ENCODE results near the gene ZNRF3. TPM values are rescaled to one million over a fixed set of nuclear protein-coding genes. Genes with fewer than 3 reads are reported as not detected.

The ZNRF3 gene
- total and polyA plus RNA-seq, 2 experiments from 2014 or later: 11.1 to 32.2 TPM

DNA sequence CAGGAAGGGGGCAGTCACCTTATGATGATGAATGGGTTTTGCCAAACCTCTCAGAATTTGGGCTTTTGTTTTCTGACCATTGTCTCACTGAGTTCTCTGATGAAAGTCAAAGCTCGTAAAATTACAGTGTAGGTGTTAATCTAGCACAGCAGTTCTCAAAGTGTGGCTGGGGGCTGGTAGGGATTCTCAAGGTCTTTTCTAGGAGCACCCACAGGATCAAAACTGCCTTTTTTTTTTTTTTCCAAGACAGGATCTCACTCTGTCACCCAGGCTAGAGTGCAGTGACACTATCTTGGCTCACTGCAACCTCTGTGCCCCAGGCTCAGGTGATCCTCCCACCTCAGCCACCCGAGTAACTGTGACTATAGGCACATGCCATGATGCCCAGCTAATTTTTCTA lies 112.2 kb downstream of the ZNRF3 start (continued):
- TF ChIP-seq, protein P1, sequence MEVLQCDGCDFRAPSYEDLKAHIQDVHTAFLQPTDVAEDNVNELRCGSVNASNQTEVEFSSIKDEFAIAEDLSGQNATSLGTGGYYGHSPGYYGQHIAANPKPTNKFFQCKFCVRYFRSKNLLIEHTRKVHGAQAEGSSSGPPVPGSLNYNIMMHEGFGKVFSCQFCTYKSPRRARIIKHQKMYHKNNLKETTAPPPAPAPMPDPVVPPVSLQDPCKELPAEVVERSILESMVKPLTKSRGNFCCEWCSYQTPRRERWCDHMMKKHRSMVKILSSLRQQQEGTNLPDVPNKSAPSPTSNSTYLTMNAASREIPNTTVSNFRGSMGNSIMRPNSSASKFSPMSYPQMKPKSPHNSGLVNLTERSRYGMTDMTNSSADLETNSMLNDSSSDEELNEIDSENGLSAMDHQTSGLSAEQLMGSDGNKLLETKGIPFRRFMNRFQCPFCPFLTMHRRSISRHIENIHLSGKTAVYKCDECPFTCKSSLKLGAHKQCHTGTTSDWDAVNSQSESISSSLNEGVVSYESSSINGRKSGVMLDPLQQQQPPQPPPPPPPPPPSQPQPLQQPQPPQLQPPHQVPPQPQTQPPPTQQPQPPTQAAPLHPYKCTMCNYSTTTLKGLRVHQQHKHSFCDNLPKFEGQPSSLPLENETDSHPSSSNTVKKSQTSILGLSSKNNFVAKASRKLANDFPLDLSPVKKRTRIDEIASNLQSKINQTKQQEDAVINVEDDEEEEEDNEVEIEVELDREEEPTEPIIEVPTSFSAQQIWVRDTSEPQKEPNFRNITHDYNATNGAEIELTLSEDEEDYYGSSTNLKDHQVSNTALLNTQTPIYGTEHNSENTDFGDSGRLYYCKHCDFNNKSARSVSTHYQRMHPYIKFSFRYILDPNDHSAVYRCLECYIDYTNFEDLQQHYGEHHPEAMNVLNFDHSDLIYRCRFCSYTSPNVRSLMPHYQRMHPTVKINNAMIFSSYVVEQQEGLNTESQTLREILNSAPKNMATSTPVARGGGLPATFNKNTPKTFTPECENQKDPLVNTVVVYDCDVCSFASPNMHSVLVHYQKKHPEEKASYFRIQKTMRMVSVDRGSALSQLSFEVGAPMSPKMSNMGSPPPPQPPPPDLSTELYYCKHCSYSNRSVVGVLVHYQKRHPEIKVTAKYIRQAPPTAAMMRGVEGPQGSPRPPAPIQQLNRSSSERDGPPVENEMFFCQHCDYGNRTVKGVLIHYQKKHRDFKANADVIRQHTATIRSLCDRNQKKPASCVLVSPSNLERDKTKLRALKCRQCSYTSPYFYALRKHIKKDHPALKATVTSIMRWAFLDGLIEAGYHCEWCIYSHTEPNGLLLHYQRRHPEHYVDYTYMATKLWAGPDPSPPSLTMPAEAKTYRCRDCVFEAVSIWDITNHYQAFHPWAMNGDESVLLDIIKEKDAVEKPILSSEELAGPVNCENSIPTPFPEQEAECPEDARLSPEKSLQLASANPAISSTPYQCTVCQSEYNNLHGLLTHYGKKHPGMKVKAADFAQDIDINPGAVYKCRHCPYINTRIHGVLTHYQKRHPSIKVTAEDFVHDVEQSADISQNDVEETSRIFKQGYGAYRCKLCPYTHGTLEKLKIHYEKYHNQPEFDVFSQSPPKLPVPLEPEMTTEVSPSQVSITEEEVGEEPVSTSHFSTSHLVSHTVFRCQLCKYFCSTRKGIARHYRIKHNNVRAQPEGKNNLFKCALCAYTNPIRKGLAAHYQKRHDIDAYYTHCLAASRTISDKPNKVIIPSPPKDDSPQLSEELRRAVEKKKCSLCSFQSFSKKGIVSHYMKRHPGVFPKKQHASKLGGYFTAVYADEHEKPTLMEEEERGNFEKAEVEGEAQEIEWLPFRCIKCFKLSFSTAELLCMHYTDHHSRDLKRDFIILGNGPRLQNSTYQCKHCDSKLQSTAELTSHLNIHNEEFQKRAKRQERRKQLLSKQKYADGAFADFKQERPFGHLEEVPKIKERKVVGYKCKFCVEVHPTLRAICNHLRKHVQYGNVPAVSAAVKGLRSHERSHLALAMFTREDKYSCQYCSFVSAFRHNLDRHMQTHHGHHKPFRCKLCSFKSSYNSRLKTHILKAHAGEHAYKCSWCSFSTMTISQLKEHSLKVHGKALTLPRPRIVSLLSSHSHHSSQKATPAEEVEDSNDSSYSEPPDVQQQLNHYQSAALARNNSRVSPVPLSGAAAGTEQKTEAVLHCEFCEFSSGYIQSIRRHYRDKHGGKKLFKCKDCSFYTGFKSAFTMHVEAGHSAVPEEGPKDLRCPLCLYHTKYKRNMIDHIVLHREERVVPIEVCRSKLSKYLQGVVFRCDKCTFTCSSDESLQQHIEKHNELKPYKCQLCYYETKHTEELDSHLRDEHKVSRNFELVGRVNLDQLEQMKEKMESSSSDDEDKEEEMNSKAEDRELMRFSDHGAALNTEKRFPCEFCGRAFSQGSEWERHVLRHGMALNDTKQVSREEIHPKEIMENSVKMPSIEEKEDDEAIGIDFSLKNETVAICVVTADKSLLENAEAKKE (CRISPR knock-in tag; IDR thresholded peaks at IDR 0.05): no peak
- TF ChIP-seq NANOG (IDR thresholded peaks at IDR 0.05; ENCODE audit: borderline replicate concordance) (no peak), CREB1 (CRISPR knock-in tag; IDR thresholded peaks at IDR 0.05; ENCODE audit: low read depth) (no peak), STAT1 (IDR thresholded peaks at IDR 0.05; ENCODE audit: unreplicated experiment) (no peak)

DNA sequence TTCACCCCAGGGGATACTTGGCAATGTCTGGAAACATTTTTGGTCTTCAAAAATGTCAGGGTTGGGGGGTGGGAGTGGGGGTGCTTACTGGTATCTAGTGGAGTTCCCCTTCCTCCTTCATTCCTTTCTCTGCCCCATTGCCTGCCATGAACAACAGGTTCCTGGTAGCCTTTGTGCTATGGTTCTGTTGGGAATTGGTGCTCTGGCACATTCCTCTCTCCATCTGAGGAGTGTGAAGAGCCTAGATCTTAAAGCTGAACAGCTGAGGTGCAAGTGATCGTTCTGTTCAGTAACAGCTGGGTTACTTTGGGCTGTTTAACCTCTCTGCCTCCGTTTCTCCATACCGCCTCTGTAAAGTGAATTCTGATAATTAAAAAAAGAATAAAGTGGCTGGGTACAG lies 114.0 kb downstream of the ZNRF3 start:
- Mint-ChIP-seq H3K9me3 (no peaks in the 10 kb centered on the region), H3K4me1 (peaks cover 38% of the 10 kb centered on the region), H3K27me3 (ENCODE audit: insufficient read depth, low read depth, poor library complexity) (peaks cover 2% of the 10 kb centered on the region), H3K36me3 (ENCODE audit: low read depth) (peaks cover 47% of the 10 kb centered on the region), H3K27ac (0 out of 2 replicates have a peak overlapping the region, but pooled peaks have one; percentile 67), H3K4me3 (no peak overlapping the region)
- Histone ChIP-seq H3K4me1 (ENCODE audit: insufficient read depth) (peaks cover 32% of the 10 kb centered on the region), H3K4me2 (no peak overlapping the region), H3K36me3 (ENCODE audit: insufficient read depth) (peaks cover 3% of the 10 kb centered on the region; the same call in 1 of the 2 replicates), H3K4me3 (no peak overlapping the region), H2AFZ (no peak overlapping the region), H3F3A (replicated peaks; ENCODE audit: low read depth) (peaks cover 4% of the 10 kb centered on the region; the same call in 1 of the 2 replicates), H3K79me2 (replicated peaks; ENCODE audit: insufficient read depth) (peaks cover 49% of the 10 kb centered on the region), H3K27me3 (ENCODE audit: insufficient read depth) (no peaks in the 10 kb centered on the region), H3K27ac (ENCODE audit: low read depth) (0 out of 2 replicates have a peak overlapping the region, but pooled peaks have one; percentile 2), H3K9me2 (ENCODE audit: insufficient read depth) (no peaks in the 10 kb centered on the region), H4K20me1 (replicated peaks; ENCODE audit: insufficient read depth) (no peaks in the 10 kb centered on the region)
- DNase-seq (ENCODE audit: low spot score): no peak
- ATAC-seq: no peak
- TF ChIP-seq ZNF114 (CRISPR knock-in tag; IDR thresholded peaks at IDR 0.05): no peak
- TF ChIP-seq POLR2AphosphoS5 (IDR thresholded peaks at IDR 0.05; ENCODE audit: low read depth): no peak
- TF ChIP-seq, protein P2, sequence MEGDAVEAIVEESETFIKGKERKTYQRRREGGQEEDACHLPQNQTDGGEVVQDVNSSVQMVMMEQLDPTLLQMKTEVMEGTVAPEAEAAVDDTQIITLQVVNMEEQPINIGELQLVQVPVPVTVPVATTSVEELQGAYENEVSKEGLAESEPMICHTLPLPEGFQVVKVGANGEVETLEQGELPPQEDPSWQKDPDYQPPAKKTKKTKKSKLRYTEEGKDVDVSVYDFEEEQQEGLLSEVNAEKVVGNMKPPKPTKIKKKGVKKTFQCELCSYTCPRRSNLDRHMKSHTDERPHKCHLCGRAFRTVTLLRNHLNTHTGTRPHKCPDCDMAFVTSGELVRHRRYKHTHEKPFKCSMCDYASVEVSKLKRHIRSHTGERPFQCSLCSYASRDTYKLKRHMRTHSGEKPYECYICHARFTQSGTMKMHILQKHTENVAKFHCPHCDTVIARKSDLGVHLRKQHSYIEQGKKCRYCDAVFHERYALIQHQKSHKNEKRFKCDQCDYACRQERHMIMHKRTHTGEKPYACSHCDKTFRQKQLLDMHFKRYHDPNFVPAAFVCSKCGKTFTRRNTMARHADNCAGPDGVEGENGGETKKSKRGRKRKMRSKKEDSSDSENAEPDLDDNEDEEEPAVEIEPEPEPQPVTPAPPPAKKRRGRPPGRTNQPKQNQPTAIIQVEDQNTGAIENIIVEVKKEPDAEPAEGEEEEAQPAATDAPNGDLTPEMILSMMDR (conservative IDR thresholded peaks at IDR 0.05; ENCODE audit: low read depth in 2 of 2): no peak
- no peak for TF ChIP-seq JUNB (IDR thresholded peaks at IDR 0.05; ENCODE audit: unreplicated experiment)
- no peak for TF ChIP-seq NANOG (IDR thresholded peaks at IDR 0.05; ENCODE audit: borderline replicate concordance)
- no peak for TF ChIP-seq EZH2 (IDR thresholded peaks at IDR 0.05; ENCODE audit: low read depth, unreplicated experiment)
- TF ChIP-seq, protein P3, sequence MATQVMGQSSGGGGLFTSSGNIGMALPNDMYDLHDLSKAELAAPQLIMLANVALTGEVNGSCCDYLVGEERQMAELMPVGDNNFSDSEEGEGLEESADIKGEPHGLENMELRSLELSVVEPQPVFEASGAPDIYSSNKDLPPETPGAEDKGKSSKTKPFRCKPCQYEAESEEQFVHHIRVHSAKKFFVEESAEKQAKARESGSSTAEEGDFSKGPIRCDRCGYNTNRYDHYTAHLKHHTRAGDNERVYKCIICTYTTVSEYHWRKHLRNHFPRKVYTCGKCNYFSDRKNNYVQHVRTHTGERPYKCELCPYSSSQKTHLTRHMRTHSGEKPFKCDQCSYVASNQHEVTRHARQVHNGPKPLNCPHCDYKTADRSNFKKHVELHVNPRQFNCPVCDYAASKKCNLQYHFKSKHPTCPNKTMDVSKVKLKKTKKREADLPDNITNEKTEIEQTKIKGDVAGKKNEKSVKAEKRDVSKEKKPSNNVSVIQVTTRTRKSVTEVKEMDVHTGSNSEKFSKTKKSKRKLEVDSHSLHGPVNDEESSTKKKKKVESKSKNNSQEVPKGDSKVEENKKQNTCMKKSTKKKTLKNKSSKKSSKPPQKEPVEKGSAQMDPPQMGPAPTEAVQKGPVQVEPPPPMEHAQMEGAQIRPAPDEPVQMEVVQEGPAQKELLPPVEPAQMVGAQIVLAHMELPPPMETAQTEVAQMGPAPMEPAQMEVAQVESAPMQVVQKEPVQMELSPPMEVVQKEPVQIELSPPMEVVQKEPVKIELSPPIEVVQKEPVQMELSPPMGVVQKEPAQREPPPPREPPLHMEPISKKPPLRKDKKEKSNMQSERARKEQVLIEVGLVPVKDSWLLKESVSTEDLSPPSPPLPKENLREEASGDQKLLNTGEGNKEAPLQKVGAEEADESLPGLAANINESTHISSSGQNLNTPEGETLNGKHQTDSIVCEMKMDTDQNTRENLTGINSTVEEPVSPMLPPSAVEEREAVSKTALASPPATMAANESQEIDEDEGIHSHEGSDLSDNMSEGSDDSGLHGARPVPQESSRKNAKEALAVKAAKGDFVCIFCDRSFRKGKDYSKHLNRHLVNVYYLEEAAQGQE (IDR thresholded peaks at IDR 0.05; ENCODE audit: unreplicated experiment): no peak
- TF ChIP-seq, protein P4, sequence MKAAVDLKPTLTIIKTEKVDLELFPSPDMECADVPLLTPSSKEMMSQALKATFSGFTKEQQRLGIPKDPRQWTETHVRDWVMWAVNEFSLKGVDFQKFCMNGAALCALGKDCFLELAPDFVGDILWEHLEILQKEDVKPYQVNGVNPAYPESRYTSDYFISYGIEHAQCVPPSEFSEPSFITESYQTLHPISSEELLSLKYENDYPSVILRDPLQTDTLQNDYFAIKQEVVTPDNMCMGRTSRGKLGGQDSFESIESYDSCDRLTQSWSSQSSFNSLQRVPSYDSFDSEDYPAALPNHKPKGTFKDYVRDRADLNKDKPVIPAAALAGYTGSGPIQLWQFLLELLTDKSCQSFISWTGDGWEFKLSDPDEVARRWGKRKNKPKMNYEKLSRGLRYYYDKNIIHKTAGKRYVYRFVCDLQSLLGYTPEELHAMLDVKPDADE (IDR thresholded peaks at IDR 0.05): no peak
